HG02973 (cell line): ENCODE data around the gene GNB5.

Experiments
- ATAC-seq: cut with Tn5 transposase; IDR thresholded peaks from one replicate; pipeline ENCODE4 v1.9.1; 2021; ENCODE audit warnings: moderate library complexity; ENCODE audit not compliant: unreplicated experiment

The GNB5 gene

GRCh38 chr15:52146776-52147175 lies 44.4 kb downstream of the GNB5 start:
- no peak for ATAC-seq

- no peak for ATAC-seq
These were observed 44.9 kb downstream of the GNB5 start for GRCh38 chr15:52146261-52146660.

- no peak for ATAC-seq
These were observed 46.5 kb downstream of the GNB5 start for GRCh38 chr15:52144656-52145178.

- ATAC-seq = no peak
These were observed 47.3 kb downstream of the GNB5 start for GRCh38 chr15:52143873-52144272.

GRCh38 chr15:52140646-52141045 lies 50.5 kb downstream of the GNB5 start:
- ATAC-seq = no peak

GRCh38 chr15:52139599-52140462 lies 51.4 kb downstream of the GNB5 start:
- no peak for ATAC-seq

- ATAC-seq = no peak
These were observed 53.5 kb downstream of the GNB5 start for GRCh38 chr15:52137432-52138357.

GRCh38 chr15:52136442-52136980 lies 54.7 kb downstream of the GNB5 start:
- ATAC-seq = no peak

- ATAC-seq = no peak
These were observed 56.6 kb downstream of the GNB5 start for GRCh38 chr15:52134502-52135144.

GRCh38 chr15:52133510-52134220 lies 57.5 kb downstream of the GNB5 start:
- ATAC-seq = no peak

GRCh38 chr15:52132066-52132465 lies 59.1 kb downstream of the GNB5 start:
- no peak for ATAC-seq

- ATAC-seq = no peak
These were observed 62.6 kb downstream of the GNB5 start for GRCh38 chr15:52128568-52128967.

- ATAC-seq = no peak
These were observed 66.8 kb downstream of the GNB5 start for GRCh38 chr15:52124270-52124880.

GRCh38 chr15:52121896-52122295 lies 69.3 kb downstream of the GNB5 start:
- ATAC-seq = no peak

GRCh38 chr15:52121006-52121405 lies 70.2 kb downstream of the GNB5 start:
- no peak for ATAC-seq

- no peak for ATAC-seq
These were observed 70.7 kb downstream of the GNB5 start for GRCh38 chr15:52120488-52120887.

GRCh38 chr15:52118969-52119749 lies 72.0 kb downstream of the GNB5 start:
- ATAC-seq = no peak

GRCh38 chr15:52117549-52117948 lies 73.6 kb downstream of the GNB5 start:
- no peak for ATAC-seq
